Endothelial cell of umbilical vein (primary cell): Measurements from ENCODE around the gene DLGAP4. TPM values are rescaled to one million over a fixed set of nuclear protein-coding genes. Genes with fewer than 3 reads are reported as not detected.

Experiments
- BruUV-seq: library from RNA; stranded (reverse); fragments of 400-500 nt; replicated peaks from 2 replicates; lab custom pipeline; 2021; lab: Mats Ljungman, UMichigan
- CTCF ChIA-PET: fragments of 300-600, 350-600 bp; sonication (Branson Sonifier 250); formaldehyde crosslinking; loops from one replicate; lab custom pipeline; 2021; ENCODE audit warnings: antibody characterized with exemption, inconsistent platforms; lab: Charles Lee
- POLR2A ChIA-PET: fragments of 300-600, 350-600 bp; sonication (Branson Sonifier 250); formaldehyde crosslinking; loops from one replicate; lab custom pipeline; 2021; ENCODE audit warnings: antibody characterized with exemption, inconsistent platforms; lab: Charles Lee
- DNase-seq: peaks from one replicate; pipeline ENCODE4 v3.0.0-alpha.2; 2011; ENCODE audit warnings: low read depth, low spot score
- FAIRE-seq: peaks from 2 replicates; lab custom pipeline; 2011; peaks lifted over from hg19 to GRCh38; lab: Jason Lieb, UNC
- H2AFZ ChIP-seq: 2 replicates; pipeline ENCODE4 v1.6.0; 2012; ENCODE audit warnings: low read depth, low read length, control low read depth, inconsistent platforms
- H3K27ac ChIP-seq: 2 replicates; pipeline ENCODE4 v1.5.1; 2011; ENCODE audit warnings: low read depth, mild to moderate bottlenecking, control low read depth, low read length, moderate library complexity; ENCODE audit not compliant: insufficient read depth
- H3K27me3 ChIP-seq, 2 experiments: 2 replicates each; pipeline versions ENCODE4 v1.6.0 to v1.6.1; 2011; ENCODE audit warnings: low read length in 2 of 2, mixed read lengths in 1 of 2; ENCODE audit not compliant: control insufficient read depth in 2 of 2, insufficient read depth in 2 of 2
- H3K36me3 ChIP-seq, 2 experiments: 2 replicates in 1 of 2; 3 replicates in 1 of 2; pipeline ENCODE4 v1.5.1; 2011; ENCODE audit warnings: low read length in 2 of 2, mild to moderate bottlenecking in 1 of 2, moderate library complexity in 1 of 2; ENCODE audit not compliant: control insufficient read depth in 2 of 2, insufficient read depth in 2 of 2; ENCODE audit errors: extremely low read depth in 1 of 2
- H3K4me1 ChIP-seq: 3 replicates; pipeline ENCODE4 v1.5.1; 2011; ENCODE audit warnings: mild to moderate bottlenecking, low read length; ENCODE audit not compliant: control insufficient read depth, insufficient read depth; ENCODE audit errors: extremely low read depth
- H3K4me2 ChIP-seq: 2 replicates; pipeline ENCODE4 v1.6.1; 2011; ENCODE audit warnings: low read length, control low read depth, mixed read lengths; ENCODE audit not compliant: insufficient read depth
- H3K4me3 ChIP-seq, 3 experiments: fragments of 200-600 bp in 1 of 3; sonication (generic), shearing (Covaris generic) in 1 of 3; replicated peaks in 1 of 3; 2 replicates each; pipeline ENCODE4 v1.5.1; 2011 to 2016; ENCODE audit warnings: control low read depth in 3 of 3, low read length in 3 of 3, mild to moderate bottlenecking in 2 of 3, inconsistent platforms in 1 of 3, low read depth in 1 of 3, moderate library complexity in 1 of 3; ENCODE audit not compliant: insufficient read depth in 1 of 3
- H3K79me2 ChIP-seq: 2 replicates; pipeline ENCODE4 v1.6.0; 2012; ENCODE audit warnings: low read length, inconsistent platforms; ENCODE audit not compliant: control insufficient read depth, insufficient read depth
- H3K9ac ChIP-seq: replicated peaks from 2 replicates; pipeline ENCODE3; 2011; ENCODE audit warnings: low read length, control low read depth; ENCODE audit not compliant: insufficient read depth; ENCODE audit errors: extremely low read depth
- H3K9me1 ChIP-seq: replicated peaks from 3 replicates; pipeline ENCODE4 v1.6.0; 2011; ENCODE audit warnings: mild to moderate bottlenecking, low read length; ENCODE audit not compliant: control insufficient read depth, insufficient read depth; ENCODE audit errors: extremely low read depth
- H3K9me3 ChIP-seq: replicated peaks from 2 replicates; pipeline ENCODE4 v1.5.1; 2012; ENCODE audit warnings: low read length, inconsistent platforms; ENCODE audit not compliant: control insufficient read depth, insufficient read depth
- H4K20me1 ChIP-seq: replicated peaks from 2 replicates; pipeline ENCODE3; 2011; ENCODE audit warnings: mild to moderate bottlenecking, low read length; ENCODE audit not compliant: control insufficient read depth, insufficient read depth; ENCODE audit errors: extremely low read depth
- CTCF ChIP-seq, 2 donors: IDR thresholded peaks; 1 replicate in 1 of 2; 2 replicates in 1 of 2; pipeline ENCODE4 v1.5.1; 2011; ENCODE audit warnings: low read length in 2 of 2, mild to moderate bottlenecking in 2 of 2, moderate library complexity in 2 of 2, control low read depth in 1 of 2, inconsistent platforms in 1 of 2, low read depth in 1 of 2; ENCODE audit not compliant: insufficient read depth in 1 of 2; ENCODE audit errors: extremely low read depth in 1 of 2
- EZH2 ChIP-seq: IDR thresholded peaks from 2 replicates; pipeline ENCODE4 v1.6.1; 2012; ENCODE audit warnings: borderline replicate concordance, low read depth, mild to moderate bottlenecking, moderate library complexity, low read length, inconsistent platforms; ENCODE audit not compliant: severe bottlenecking
- FOS ChIP-seq: IDR thresholded peaks from 2 replicates; pipeline ENCODE4 v1.6.1; 2011; ENCODE audit warnings: mild to moderate bottlenecking, low read length, moderate library complexity, borderline replicate concordance; ENCODE audit not compliant: insufficient read depth
- GATA2 ChIP-seq: IDR thresholded peaks from 2 replicates; pipeline ENCODE4 v1.7.0; 2011; ENCODE audit warnings: low read depth, mild to moderate bottlenecking, moderate library complexity, mixed read lengths, low read length; ENCODE audit not compliant: insufficient read length, insufficient read depth
- JUN ChIP-seq: IDR thresholded peaks from 2 replicates; pipeline ENCODE4 v1.6.1; 2011; ENCODE audit warnings: borderline replicate concordance, low read depth; ENCODE audit not compliant: insufficient read length, insufficient read depth
- MYC ChIP-seq: IDR thresholded peaks from one replicate; pipeline ENCODE4 v1.6.1; 2011; ENCODE audit warnings: mild to moderate bottlenecking, low read depth, low read length
- POLR2A ChIP-seq: IDR thresholded peaks from 2 replicates; pipeline ENCODE4 v1.6.1; 2012; ENCODE audit warnings: low read depth, mild to moderate bottlenecking, control low read depth, low read length
- POLR2AphosphoS5 ChIP-seq: IDR thresholded peaks from 2 replicates; pipeline ENCODE4 v1.6.1; 2012; ENCODE audit warnings: low read depth, mild to moderate bottlenecking, control low read depth, low read length, moderate library complexity; ENCODE audit not compliant: insufficient read depth
- dilution Hi-C: fragments of 300-500 bp; cut with MboI; formaldehyde crosslinking; loops from one replicate; pipeline ENCODE4 v1.15.0; 2019; ENCODE audit warnings: low sequenced_read_pairs; ENCODE audit not compliant: extremely low pct_ligation_motif_present
- intact Hi-C: fragments of 100-400 bp; cut with micrococcal nuclease; formaldehyde crosslinking; loops from one replicate; pipeline ENCODE4 v1.10.0; 2022
- polyA plus RNA-seq, 4 experiments: library from polyadenylated mRNA; depleted of rRNA in 3 of 4; stranded (reverse) in 3 of 4; unstranded in 1 of 4; fragments of >200 nt; gene quantifications; 2 replicates each; pipeline versions ENCODE4 v1.2.1 to v1.2.3, GENCODE V29; 2011 to 2012; ENCODE audit warnings: missing spikeins in 1 of 4
- total RNA-seq: library from RNA; stranded (reverse); gene quantifications from 2 replicates; pipeline ENCODE4 v1.2.3, GENCODE V29; 2021
- TF ChIP-seq, protein P1 (sequence below): IDR thresholded peaks from 2 replicates; pipeline ENCODE4 v1.6.1; 2011; ENCODE audit not compliant: insufficient read depth, insufficient read length

Gene DLGAP4
- total and polyA plus RNA-seq, 2 donors (not counting 3 experiments of a cell fraction or from before 2014, with no cell fraction given) = 57.5 to 125 TPM

GRCh38 chr20:36497856-36498255 is 191.7 kb downstream of the DLGAP4 start:
- no peaks in the 10 kb centered on the region for H4K20me1 ChIP-seq
- H3K27ac ChIP-seq = no peak overlapping the region
- H3K79me2 ChIP-seq = peaks cover 28% of the 10 kb centered on the region
- no peaks in the 10 kb centered on the region for H3K9me1 ChIP-seq
- H3K9me3 ChIP-seq = no peaks in the 10 kb centered on the region
- peaks cover 6% of the 10 kb centered on the region for H3K4me1 ChIP-seq
- H3K36me3 ChIP-seq = peaks cover 22 to 52% of the 10 kb centered on the region in 2 experiments
- H2AFZ ChIP-seq = no peak overlapping the region
- no TSS peak for BruUV-seq
- no peak for FAIRE-seq
- no peak for TF ChIP-seq CTCF (IDR thresholded peaks at IDR 0.05; ENCODE audit: extremely low read depth in 1 of 2, insufficient read depth in 1 of 2, low read depth in 1 of 2, low read length in 2 of 2)
- no peak for TF ChIP-seq FOS
- TF ChIP-seq, protein P1, sequence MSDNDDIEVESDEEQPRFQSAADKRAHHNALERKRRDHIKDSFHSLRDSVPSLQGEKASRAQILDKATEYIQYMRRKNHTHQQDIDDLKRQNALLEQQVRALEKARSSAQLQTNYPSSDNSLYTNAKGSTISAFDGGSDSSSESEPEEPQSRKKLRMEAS = no peak
- no peak for TF ChIP-seq JUN
- TF ChIP-seq MYC = no peak
- no peak for TF ChIP-seq POLR2AphosphoS5
- no peak for TF ChIP-seq POLR2A
- TF ChIP-seq EZH2 = no peak
- TF ChIP-seq GATA2 = no peak
- H3K27me3 ChIP-seq = no peaks in the 10 kb centered on the region
- no peak overlapping the region for H3K4me2 ChIP-seq
- CTCF ChIA-PET = interaction anchor here (0.6 to 1.5 kb wide), 2 partner anchors 46 to 143 kb away, joined by 3 read pairs; no protein-coding TSS in a partner anchor
- dilution Hi-C loops = no loop called here
- no peak overlapping the region for H3K4me3 ChIP-seq
- intact Hi-C loops = no loop called here
- H3K9ac ChIP-seq = no peak overlapping the region
- no peak for DNase-seq
- POLR2A ChIA-PET = no interaction called here
